ENCODE data around the gene STIM1. TPM values are rescaled to one million over a fixed set of nuclear protein-coding genes. Genes with fewer than 3 reads are reported as not detected.
A peak's percentile ranks its signal among the peaks of the same experiment; 100 is the strongest.
"Not testable (repeated sequence)": the region's sequence is repeated elsewhere in the genome, so short reads cannot be mapped to it uniquely, and the experiment has no call there.

The STIM1 gene
- total RNA-seq, 1 donor from 2014 or later: 60.7 TPM

DNA sequence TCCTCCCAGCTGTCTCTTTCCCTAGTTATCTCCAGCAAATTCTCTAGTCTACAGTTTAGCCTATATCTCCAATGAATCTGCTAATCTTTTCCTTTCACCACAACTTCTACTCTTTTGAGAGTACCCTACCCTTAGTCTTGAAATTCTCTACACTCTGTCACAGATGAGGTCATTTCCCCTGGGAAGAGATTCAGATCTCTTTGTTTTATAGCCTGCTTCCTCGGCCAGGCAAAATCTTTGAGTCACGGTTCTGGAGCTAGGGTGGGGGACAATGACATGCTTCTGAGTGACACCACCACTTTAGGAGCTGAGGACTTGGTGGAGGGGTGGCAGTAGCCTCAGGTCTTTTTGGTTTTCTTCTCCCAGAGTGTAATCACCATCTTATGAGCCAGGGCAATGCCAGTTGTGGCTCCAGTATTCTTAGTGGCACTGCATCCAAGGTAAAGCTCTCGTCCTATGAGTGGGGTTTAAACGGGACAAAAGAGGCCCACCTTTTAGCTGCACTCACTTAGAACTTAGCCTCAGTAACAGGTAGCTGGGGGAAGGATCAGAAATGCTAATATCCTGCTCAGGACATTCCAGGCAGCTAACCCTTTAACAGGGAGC is 140.6 kb downstream of the STIM1 start:
- H3K36me3 ChIP-seq: no peaks in the 10 kb centered on the region
- intact Hi-C loops (cut with DNase I): no loop called here
- ATAC-seq (no peak), DNase-seq (no peak)
- H3K4me3 ChIP-seq: no peak overlapping the region
- TF ChIP-seq, protein P1, sequence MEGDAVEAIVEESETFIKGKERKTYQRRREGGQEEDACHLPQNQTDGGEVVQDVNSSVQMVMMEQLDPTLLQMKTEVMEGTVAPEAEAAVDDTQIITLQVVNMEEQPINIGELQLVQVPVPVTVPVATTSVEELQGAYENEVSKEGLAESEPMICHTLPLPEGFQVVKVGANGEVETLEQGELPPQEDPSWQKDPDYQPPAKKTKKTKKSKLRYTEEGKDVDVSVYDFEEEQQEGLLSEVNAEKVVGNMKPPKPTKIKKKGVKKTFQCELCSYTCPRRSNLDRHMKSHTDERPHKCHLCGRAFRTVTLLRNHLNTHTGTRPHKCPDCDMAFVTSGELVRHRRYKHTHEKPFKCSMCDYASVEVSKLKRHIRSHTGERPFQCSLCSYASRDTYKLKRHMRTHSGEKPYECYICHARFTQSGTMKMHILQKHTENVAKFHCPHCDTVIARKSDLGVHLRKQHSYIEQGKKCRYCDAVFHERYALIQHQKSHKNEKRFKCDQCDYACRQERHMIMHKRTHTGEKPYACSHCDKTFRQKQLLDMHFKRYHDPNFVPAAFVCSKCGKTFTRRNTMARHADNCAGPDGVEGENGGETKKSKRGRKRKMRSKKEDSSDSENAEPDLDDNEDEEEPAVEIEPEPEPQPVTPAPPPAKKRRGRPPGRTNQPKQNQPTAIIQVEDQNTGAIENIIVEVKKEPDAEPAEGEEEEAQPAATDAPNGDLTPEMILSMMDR (IDR thresholded peaks at IDR 0.05): no peak
- no peaks in the 10 kb centered on the region for H3K27me3 ChIP-seq
- no peaks in the 10 kb centered on the region for H3K9me3 ChIP-seq
- H3K4me1 ChIP-seq: no peaks in the 10 kb centered on the region
- H3K27ac ChIP-seq: no peak overlapping the region

DNA sequence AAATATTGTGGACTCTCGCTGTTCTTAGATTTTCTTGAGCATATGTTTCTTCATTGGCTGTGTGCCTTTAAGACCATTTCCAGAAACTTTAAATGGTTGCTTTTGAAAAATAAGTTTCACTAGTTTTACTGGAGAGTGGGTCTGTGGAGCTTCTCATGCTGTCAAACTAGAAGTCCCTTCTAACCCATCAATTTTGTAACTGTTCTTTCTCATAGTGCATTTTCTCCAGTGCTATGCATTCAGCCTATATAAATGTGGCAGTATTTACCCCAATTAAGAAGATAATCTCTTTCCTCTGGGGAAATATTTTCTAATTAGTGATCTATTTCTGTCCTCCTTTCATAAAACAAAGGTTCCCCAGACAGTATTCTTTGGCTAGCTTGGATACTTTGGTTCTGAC is 141.2 kb downstream of the STIM1 start:
- no peaks in the 10 kb centered on the region for H3K4me1 ChIP-seq
- TF ChIP-seq, protein P1 (IDR thresholded peaks at IDR 0.05): no peak
- intact Hi-C loops (cut with DNase I): no loop called here
- no peak overlapping the region for H3K4me3 ChIP-seq
- H3K27ac ChIP-seq: no peak overlapping the region
- H3K36me3 ChIP-seq: no peaks in the 10 kb centered on the region
- DNase-seq (no peak), ATAC-seq (no peak)
- no peaks in the 10 kb centered on the region for H3K9me3 ChIP-seq
- no peaks in the 10 kb centered on the region for H3K27me3 ChIP-seq

DNA sequence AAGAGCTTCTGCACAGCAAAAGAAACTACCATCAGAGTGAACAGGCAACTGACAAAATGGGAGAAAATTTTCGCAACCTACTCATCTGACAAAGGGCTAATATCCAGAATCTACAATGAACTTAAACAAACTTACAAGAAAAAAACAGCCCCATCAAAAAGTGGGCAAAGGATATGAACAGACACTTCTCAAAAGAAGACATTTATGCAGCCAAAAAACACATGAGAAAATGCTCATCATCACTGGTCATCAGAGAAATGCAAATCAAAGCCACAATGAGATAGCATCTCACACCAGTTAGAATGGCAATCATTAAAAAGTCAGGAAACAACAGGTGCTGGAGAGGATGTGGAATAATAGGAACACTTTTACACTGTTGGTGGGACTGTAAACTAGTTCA is 149.3 kb downstream of the STIM1 start:
- intact Hi-C loops (cut with DNase I); H3K4me1 ChIP-seq: not testable (repeated sequence)

DNA sequence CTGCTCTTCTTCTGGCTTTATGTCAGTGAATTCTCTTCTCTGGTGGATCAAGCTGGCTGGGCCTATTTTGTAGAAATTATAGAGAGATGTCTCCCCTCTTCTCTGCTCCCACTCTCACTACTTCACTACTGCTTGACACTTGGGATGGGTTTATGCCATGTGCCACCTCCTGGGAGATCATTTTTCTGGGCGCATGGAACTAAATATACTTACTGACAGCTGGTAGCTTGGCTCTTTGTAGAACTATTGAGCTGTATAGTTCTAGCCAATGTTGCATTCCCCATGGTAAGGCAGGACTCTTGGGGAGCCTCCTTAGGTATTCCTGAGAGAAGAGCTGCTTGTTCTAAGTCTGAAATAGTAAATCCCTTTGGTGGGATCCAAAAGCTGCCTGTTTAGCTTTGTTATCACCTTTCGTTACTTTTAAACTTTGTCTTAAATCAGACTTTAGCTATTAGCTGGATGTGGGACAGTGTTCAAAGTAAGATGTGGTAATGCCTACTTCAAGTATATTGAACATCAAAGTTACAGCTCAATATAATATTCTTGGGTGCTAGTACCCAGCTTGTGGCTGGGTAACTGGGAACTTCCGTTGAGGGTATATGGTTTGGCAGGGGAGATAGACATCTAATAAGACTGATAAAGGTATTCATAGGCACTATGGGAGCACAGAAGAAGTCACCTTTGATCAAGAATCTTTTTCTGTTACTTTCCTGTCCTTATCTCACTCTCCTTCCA is 151.6 kb downstream of the STIM1 start:
- ATAC-seq: no peak
- no peak overlapping the region for H3K27ac ChIP-seq
- no peak overlapping the region for H3K4me3 ChIP-seq
- intact Hi-C loops (cut with DNase I): no loop called here
- TF ChIP-seq, protein P1 (IDR thresholded peaks at IDR 0.05): no peak
- no peak for DNase-seq
- H3K36me3 ChIP-seq: no peaks in the 10 kb centered on the region
- peaks cover 3% of the 10 kb centered on the region for H3K9me3 ChIP-seq
- H3K27me3 ChIP-seq: no peaks in the 10 kb centered on the region
- no peaks in the 10 kb centered on the region for H3K4me1 ChIP-seq

More for the DNA sequence above, 149.3 kb downstream of the STIM1 start:
- not testable (repeated sequence) for ATAC-seq, H3K9me3 ChIP-seq, H3K27me3 ChIP-seq, DNase-seq, H3K27ac ChIP-seq, H3K4me3 ChIP-seq, H3K36me3 ChIP-seq

DNA sequence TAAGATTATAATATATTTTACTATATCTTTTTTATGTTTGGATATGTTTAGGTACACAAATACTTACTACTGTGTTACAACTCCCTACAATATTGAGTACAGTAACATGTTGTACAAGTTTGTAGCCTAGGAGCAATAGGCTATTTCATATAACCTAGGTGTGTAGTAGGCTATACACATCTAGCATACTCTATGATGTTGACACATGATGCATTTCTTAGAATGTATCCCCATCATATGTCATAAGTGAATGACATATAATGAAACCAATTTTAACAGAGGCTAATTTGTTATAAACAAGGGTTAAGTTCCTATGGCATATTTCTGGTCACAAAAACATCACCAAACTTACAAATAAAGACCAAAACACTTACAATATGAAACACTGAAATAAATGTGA is 152.7 kb downstream of the STIM1 start:
- Histone ChIP-seq H3K27me3 (no peaks in the 10 kb centered on the region), H3K4me1 (no peaks in the 10 kb centered on the region), H3K9me3 (peaks cover 3% of the 10 kb centered on the region), H3K36me3 (no peaks in the 10 kb centered on the region), H3K27ac (no peak overlapping the region), H3K4me3 (no peak overlapping the region)
- TF ChIP-seq, protein P1 (IDR thresholded peaks at IDR 0.05): no peak
- DNase-seq (no peak), ATAC-seq (no peak)
- intact Hi-C loops (cut with DNase I): no loop called here

DNA sequence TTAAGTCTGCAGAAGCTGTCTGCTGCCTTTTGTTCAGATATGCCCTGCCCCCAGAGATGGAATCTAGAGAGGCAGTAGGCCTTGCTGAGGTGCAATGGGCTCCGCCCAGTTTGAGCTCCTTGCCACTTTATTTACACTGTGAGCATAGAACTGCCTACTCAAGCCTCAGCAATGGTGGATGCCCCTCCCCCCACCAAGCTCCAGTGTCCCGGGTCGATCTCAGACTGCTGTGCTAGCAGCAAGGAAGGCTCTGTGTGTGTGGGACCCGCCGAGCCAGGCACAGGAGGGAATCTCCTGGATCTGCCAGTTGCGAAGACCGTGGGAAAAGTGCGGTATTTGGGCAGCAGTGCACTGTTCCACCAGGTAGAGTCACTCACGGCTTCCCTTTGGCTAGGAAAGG is 161.1 kb downstream of the STIM1 start:
- DNase-seq: peak; percentile 62
- H3K27ac ChIP-seq; H3K4me3 ChIP-seq; H3K4me1 ChIP-seq; intact Hi-C loops (cut with DNase I); H3K36me3 ChIP-seq; H3K9me3 ChIP-seq; H3K27me3 ChIP-seq: not testable (repeated sequence)
- peak; percentile 56 for ATAC-seq
